HCEC 1CT (cell line): ENCODE results near the gene VWA8.
A peak's percentile ranks its signal among the peaks of the same experiment; 100 is the strongest.

Experiments used
- DNase-seq: peaks from one replicate; pipeline ENCODE4 v3.0.0-alpha.2; 2017

VWA8 gene

DNA sequence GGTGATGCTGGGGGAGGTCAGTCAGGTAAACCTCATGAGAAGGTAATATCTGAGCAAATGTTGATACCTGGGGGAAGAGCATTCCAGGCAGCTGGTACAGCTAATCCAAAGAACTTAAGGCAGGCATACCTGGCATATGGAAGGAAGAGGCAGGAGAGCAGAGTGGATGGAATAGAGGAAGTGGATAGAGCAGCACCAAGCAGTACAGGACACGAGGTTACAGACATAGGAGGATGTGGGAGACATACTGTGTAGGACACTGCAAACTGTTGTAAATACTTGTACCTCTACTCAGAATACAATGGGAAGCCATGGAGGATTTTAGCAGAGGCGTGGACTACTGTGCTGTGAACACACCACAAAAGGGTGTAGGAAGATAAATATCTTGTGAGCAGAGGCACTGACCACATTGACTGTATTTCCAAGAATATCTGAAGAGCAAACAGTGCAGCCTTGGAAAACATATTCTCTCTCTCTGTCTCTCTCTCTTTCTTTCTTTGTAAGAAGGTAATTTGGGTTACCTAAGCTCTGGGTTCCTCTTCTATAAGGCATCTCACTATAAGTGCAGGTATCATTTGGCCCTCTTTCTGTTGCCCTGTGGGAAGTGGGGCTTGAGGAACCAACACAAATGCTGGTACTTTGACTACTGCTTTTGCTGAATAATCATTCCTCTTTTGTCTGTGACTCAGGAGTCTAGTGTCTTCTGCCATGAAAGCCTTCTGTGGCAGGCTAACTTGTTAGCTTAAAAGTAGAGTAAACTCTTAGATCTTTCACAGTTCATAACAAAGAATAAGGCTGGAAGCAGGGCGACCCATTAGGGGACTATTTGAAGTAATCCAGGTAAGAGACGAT, 238.0 kb downstream of the VWA8 start:
- no peak for DNase-seq

DNA sequence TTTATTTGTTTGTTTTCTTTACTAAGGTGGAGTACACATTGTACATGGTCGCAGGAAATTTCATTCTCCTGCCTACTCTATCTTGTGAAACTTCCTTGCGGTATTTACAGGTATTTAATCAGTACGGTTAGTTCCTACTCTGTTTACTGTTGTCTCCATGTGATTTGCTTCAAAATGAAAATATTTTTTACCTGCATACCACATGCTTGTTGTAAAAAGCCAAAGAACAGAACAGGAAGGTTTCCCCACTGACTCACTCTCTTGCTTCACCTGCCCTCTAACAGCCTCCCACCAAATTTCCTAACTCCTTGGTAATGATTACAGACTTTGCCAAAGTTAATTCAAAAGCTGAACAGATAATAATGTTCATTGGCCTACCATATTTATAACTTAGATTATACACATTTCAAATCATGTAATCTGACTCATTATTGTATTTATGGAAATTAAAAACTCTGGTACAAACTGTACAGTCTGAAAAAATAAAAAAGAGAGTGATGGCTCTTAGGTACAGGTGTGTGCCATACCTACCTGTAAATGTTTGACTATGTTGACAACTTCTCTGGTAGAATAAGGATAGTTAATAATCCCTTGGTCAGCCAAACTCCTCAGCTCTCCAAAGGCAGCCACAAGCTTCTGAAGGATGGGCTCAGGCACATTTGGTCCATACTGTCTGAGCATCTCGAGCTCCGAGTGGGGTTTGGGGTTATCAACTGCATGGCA, 239.9 kb downstream of the VWA8 start:
- no peak for DNase-seq

DNA sequence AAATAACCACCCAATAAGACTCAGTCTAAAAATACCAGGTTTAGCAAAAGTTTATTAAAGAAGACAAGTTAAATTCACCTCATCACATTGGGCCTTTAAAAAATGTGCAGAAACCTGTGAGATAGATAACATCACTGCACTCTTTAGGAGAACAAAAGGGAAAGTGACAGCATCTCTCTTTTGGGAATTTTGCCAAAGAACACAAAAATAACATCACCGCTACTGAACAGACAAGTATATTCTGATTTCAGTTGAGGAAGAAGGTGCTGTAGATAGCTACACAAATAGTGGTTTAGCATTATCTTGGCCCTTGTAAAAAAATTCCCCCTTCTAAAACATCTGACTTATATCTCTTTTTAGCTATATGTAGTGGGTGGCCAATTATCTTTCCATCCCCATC, 244.7 kb downstream of the VWA8 start:
- no peak for DNase-seq

DNA sequence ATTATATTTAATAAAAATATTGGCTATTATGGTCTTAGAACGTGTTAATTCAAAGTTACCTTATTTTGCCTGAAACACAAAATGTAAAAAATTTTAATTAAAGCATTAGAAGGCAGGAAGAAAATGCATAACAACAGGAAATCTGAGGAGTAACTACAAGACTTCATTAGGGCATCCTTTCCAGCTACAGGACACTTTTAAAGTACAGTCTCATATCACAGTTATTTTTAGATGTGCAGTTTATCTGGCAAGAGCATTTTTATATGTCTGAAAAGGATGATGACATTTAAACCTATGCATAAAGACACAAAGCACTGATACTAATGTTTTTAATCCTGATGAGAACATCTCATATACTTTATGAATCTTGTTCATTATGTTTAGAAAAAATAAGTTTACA, 247.5 kb downstream of the VWA8 start:
- no peak for DNase-seq

DNA sequence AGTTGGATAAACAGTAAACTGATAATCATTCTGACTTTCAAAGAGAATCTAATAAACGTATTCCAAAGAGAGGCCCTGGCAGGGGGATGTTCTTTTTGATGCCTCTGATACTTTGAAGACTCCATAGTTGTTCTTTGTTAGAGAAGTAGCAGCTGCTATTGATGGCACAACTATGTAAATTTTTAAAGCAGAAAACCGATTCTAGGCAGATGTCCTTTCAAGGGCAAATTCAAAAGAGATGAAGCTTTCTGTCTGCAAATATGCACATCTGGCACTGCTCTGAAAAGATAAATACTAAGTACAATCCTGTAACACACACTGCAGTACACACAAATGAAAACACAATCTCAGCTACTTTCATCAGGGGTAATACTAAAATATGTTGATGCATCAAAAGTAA, 250.1 kb downstream of the VWA8 start:
- no peak for DNase-seq

DNA sequence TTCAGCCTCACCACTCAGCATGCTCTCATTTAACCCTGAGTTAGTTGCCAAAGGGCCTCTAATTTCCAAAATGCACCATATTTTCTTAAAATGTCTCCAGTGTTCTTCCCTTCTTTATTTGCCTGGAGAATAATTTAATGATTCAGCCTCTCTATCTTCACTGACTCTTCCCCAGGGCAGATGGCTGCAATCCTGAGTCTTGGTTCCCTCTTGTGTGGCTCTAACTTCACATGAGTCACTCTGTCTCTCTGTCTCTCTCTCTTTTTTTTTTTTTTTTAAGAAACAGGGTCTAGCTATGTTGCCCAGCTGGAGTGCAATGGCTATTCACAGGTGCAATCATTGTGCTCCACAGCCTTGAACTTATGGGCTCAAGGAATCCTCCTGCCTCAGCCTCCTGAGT, 251.4 kb downstream of the VWA8 start:
- peak; percentile 30 for DNase-seq

DNA sequence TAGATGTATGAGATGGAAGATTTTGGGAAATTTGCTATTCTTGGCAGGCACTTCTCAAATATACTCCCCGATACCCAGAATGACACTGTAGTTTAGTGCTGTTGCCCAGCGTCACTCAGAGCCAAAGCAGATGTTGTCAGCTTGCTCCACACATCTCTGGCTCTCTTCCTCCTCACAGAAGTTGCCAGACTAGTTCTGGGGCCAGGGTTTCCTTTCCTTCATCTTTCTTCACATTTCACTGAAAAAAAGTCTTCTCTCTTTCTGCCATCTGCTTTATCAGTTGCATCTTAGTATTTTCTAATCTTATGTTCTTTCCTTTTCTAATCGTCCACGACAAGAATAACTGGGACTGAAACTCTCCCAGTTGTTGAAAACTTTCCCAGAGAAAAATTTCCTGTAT, 252.2 kb downstream of the VWA8 start:
- DNase-seq, result no peak

DNA sequence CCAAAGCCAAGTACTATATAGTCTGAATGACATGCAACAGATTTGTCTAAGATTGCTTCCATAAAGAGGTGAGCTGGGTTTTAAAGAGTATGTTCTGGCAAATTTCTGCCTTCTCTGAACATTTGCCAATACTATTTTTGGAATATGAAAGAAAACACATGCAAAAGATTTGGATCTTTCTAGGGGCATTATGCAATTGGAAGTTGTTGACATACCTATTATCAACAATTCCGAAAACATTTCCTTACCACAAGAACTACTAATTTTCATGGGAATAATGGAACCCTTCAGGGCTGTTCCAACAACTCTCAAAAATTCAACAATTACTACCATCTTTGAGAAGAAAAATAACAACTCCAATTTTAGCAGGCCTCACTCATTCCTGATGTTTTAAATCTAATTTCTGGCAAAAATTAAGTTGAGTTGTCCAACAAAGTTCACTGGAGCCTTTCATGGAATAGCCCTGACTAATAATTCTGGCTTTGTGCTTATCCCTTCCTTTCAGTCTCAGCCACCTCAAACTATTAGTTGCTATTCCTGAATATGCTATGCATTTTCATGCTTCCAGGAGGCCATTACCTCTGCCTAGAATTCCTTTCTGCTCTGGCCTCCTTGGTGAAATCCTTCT, 253.6 kb downstream of the VWA8 start:
- DNase-seq, result peak; percentile 24

DNA sequence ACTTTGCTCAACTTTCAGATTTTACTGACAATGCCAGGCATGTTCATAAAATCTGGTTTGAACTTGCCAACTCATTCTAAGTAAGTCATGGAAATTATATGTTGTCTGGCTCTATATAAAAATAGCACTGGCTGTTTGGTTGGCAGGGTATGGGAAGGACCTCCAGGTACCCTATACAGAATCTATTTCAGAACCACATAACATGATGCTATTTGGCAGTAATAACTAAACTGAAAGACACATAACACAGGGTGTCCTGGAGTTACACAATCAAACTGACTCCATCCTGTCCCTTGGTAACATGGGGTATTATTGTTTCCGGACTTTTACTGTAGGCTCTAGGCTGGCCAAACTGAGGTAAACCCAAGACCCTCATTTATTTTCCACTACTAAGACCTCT, 254.8 kb downstream of the VWA8 start:
- DNase-seq, result no peak

DNA sequence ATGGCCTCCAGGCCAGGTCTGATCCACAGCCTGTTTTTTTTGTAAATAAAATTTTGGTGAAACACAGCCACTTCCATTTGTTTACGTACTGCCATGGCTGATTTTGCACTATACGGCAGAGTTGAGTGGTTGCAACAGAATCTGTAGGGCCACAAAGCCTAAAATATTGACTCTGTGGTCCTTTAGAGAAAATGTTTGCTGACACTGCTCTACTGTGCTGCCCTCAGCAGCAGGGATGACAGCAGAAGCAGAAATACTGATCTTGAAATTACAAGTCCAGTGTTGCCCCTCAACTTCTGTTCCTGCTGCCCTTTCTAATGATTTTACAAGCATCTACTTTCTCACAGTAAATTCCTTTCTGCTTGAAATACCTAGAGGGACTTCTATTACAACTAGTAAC, 258.4 kb downstream of the VWA8 start:
- no peak for DNase-seq

DNA sequence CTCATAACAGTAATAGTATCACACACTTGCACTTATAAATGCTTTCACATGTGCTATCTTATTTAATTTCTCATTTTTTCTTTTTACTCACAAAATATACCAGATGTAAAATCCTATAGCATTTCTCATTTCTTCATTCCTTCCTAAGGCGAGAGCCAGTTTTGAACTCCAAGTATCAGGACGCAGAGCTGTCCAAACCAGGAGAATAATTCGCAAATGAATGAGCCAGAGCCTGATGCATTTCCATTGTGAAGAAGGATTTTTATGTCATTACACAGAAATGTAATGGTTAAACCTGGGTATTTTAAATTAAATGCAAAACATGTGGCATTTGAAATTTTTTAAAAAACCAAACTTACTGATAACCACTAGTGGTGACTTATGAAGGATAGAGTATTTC, 259.2 kb downstream of the VWA8 start:
- no peak for DNase-seq

DNA sequence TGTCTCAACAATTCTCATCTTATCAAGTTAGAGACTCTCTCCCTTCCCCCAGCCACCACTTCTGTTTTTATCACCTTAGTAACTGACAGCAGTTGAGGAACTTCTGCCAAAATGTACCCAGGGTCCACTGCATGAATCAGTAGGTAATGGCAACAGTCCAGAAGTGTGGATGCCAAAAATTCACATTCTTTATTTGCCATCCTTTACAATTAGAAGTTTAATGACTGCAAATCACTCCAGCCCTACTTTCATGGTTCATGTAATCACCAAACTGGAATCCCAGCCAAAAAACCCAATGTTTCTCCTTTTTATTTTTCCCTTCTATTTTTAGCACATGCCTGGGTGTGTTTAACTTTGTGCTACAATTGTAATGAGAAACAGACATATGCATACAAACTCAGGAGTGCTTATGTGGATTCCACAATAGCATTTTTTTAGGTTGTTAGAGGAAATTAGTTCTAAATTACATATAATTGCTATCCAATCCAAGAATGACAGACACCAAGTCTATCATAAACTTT, 260.1 kb downstream of the VWA8 start:
- DNase-seq, result peak; percentile 63

DNA sequence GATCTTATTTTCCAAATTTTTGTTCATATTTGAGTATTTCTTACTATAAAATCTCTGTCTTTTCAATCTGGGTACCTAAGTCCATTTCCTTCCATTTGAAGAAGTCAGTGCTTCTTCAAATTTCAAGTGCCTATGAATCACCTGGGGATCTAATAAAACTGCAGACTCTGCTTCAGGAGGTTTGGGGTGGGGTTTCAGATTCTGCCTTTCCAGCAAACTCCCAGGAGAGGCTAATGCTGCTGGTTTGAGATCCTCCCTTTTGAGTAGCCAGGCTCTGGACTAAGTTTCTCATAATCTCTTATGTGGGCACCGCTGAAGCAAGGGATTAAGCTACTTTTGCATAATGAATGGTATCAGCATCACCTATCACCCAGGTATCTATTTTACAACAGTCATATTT, 261.1 kb downstream of the VWA8 start:
- DNase-seq, result no peak

DNA sequence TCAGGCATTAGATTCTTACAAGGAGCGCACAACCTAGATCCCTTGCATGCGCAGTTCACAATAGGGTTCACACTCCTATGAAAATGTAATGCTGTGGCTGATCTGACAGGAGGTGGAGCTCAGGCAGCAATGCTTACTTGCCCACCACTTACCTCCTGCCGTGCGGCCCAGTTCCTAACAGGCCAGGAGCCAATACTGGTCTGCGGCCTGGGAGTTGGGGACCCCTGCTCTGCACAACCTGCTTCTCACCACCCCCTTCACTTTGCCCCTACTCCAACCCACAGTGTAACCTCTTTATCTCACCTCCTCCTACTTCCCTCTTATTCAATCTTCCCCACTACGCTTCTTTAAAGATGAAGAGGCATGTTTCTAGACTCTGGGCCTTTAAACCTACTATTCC, 263.3 kb downstream of the VWA8 start:
- DNase-seq, result no peak

DNA sequence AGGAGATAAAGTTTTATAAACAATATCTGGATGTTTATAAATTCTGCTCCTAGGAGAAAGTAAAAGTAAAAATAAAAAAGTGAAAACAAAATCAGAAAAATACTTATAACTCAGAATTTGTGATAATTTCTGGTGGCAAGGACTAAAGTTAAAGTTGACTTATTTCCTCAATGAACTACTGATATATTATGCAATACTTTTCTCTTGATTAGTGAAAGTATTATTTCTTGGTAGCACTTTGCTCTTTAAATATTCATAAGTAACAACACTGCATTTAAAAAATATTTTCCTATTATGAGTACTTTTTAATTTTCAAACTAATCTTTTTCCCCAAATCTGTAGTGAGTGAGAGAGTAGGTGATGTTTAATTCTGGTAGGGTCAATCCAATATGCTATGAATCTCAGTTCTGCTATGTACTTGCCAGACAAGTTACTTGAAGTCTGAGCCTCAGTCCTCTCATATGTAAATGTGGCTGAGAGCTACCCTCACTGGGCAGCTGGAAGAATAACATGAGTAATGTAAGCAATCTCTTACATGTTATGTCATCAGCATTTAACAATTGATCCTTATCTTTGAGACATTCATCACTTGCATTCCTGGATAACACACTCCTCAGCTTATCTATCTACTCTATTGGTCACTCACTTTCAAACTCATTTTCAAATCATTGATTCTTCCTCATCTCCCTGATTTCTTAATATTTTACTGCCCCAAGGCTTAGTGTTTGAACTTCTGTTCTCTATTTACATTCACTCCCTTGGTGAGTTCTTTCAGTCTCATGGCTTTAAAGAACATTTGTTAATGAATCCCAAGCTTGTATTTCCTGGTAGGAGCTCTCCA, 264.5 kb downstream of the VWA8 start:
- peak; percentile 77 for DNase-seq

DNA sequence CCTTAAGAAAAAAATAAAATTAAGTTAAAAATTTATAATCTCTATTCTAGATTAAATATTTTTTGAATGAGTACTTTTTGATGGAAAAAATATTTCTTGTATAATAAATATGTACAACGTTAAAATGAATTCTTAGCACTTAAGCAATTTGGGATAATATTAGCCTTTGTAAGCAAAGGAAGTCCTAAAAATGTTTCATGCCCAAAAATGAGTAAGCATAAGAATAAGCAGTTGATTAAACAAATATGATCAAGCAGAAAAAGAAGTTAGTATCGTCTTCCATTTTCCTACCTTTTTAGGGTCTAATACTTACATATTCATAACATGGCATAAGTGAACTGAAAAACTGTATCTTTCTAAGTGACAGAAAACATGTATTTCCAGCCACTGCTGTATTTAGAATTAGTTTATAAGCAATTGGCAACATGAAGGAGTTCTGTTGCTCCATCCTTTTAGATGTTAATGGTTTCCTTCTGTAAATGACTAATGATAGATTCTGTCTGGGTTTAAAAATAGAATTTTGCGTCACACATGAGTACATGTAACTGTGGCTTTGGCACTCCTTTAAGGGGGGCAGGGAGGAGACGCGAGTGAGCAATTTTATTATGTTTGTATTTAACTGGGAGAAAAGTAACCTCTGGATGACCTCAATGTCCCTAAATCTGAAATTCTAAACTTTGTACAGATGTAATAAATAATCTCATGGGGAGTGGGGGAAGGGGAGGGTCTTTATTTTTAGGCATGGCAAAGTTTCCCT, 266.2 kb downstream of the VWA8 start:
- peak; percentile 97 for DNase-seq

DNA sequence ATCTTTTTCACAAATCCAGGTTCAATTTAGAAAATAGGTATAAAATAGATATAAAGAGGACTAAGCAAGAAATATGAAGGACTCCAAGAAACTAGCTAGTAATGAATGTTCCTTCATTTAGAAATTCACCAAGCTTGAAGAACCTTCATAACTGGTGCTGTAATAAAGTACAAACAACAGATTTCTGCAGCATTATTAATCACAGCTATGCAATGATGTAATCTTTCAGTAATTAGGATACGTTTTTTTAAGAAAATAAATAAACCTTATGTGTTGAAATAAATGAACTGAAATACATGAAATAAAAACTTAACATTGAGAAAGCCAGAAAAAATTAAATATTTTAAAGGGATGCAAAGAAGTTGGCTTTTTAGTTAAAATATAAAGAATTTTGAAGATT, 267.5 kb downstream of the VWA8 start:
- peak; percentile 60 for DNase-seq

DNA sequence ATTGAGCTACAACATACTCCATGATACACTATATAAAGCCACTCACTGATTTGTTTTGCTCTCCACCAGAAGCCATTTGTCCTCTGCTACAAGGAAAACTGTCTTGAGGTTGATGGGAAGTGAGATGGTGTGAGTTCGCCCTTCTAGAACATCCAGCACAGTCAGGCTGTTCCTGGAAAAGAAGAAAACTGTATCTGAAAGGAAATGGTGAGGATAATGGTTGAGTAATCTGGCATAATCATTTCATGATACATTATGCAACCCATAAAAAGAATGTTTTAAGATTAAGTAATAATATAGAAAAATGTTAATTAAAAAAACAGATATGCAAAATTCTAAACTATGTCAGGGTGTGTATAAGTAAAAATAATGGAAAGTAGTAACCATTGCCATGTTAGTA, 269.6 kb downstream of the VWA8 start:
- DNase-seq, result peak; percentile 50

DNA sequence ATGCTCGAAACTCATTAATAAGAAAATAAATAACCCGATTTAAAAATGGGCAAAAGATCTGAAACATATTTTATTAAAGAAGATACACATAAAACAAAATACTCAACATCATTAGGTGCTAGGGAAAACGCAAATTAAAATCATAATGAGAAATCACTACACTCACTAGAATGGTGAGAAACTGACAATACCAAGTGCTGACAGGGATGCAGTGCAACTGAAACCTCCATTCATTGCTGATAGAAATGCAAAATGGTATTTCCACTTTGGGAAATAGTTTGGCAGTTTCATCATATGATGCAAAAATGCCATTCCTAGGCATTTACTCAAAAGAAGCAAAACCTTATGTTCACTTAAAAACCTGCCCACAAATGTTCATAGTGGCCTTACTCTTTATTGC, 278.1 kb downstream of the VWA8 start:
- no peak for DNase-seq

DNA sequence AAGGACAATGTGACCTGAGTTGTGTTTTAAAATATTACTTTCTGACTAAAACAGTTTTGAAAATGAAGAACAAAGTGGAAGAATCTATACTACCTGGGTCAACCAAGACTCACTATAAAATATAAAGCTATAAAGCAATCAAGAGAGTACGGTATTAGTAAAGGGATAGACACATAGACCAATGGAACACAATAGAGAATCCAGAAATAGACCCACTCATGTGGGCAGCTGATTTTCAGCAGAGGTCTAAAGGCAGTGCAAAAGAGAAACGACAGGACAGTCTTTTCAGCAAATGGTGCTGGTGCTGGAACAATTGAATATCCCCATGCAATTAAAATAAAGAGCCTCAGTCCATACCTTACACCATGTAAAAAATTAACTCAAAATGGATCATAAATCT, 278.9 kb downstream of the VWA8 start:
- no peak for DNase-seq

DNA sequence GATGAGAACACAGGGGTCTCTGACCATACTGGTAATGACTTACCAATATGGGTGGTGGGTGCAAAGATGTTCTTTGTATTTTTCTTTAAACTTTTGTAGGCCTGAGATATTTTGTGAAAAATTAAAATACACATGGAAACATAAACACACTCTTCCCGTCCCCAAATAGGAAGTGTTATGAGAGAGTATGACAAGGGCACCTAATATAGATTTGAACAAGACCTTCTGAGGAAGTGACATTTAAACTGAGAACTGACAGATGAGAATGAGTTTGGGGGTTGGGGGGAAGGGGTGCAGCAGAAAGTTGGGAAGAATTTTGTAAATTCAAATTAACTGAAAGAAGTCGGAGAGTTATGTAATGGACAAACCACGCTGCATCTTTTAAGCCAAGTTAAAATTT, 279.3 kb downstream of the VWA8 start:
- DNase-seq, result no peak

DNA sequence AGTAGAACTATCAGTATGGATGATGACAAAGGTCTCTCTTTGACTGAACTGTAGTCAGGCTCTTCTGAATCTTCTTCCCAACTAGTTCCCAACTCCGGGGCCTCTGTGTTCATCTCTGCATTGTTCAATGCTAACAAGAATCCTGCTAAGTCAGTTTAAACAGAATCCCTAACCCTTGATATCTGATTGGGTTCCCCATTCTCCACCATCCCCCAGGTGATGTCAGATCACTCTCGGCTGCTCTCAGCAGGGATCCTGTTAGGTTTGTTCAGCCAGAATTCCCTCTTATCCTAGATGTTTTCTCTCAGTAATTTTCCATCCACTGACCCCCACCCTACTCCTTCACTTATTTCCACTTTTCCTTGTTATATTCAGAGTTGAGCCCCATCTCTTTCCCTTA, 280.0 kb downstream of the VWA8 start:
- no peak for DNase-seq
